Heart right ventricle (tissue), 16 donors: ENCODE measurements around the gene KTI12. TPM values are rescaled to one million over a fixed set of nuclear protein-coding genes. Genes with fewer than 3 reads are reported as not detected.
"Not testable (repeated sequence)": the region's sequence is repeated elsewhere in the genome, so short reads cannot be mapped to it uniquely, and the experiment has no call there.

Source experiments
- ATAC-seq, 8 donors: fragments of 200-7000 bp; cut with Tn5 transposase; one replicate each; pipeline ENCODE4 v1.9.1; 2020; ENCODE audit warnings: mild to moderate bottlenecking in 8 of 8, moderate library complexity in 8 of 8, moderate number of reproducible peaks in 1 of 8
- DNase-seq, 2 donors: peaks; one replicate each; pipeline ENCODE4 v3.0.0-alpha.2; 2020
- H3K27ac ChIP-seq, 10 donors: fragments of 200-600 bp; sonication (generic) in 2 of 10; one replicate each; pipeline versions ENCODE4 v1.5.0 to v1.8.0; 2020 to 2022; ENCODE audit warnings: mild to moderate bottlenecking in 3 of 10
- H3K27me3 ChIP-seq, 7 donors: fragments of 200-600 bp; one replicate each; pipeline ENCODE4 v1.8.0; 2021 to 2022; ENCODE audit warnings: mild to moderate bottlenecking in 2 of 7
- H3K36me3 ChIP-seq, 9 donors: fragments of 200-600 bp; sonication (generic) in 1 of 9; one replicate each; pipeline versions ENCODE4 v1.5.0 to v1.8.0; 2020 to 2022; ENCODE audit warnings: mild to moderate bottlenecking in 2 of 9
- H3K4me1 ChIP-seq, 9 donors: fragments of 200-600 bp; sonication (generic) in 1 of 9; one replicate each; pipeline versions ENCODE4 v1.5.0 to v1.8.0; 2020 to 2022; ENCODE audit warnings: mild to moderate bottlenecking in 4 of 9
- H3K4me3 ChIP-seq, 10 donors: fragments of 200-600 bp; sonication (generic) in 2 of 10; one replicate each; pipeline versions ENCODE4 v1.5.0 to v1.8.0; 2020 to 2022; ENCODE audit warnings: mild to moderate bottlenecking in 7 of 10, moderate library complexity in 2 of 10
- H3K9me3 ChIP-seq, 11 donors: fragments of 200-600 bp in 10 of 11; sonication (generic) in 2 of 11; one replicate each; pipeline versions ENCODE4 v1.5.0 to v1.8.0; 2013 to 2022; ENCODE audit warnings: mild to moderate bottlenecking in 2 of 11, control low read depth in 1 of 11, moderate library complexity in 1 of 11
- WGBS, 2 donors: extraction: QIAGEN DNeasy Blood & Tissue Kit; methylation state at CpG; one replicate each; pipeline ENCODE4 v1.1.7; 2013; ENCODE audit warnings: inconsistent platforms in 1 of 2; 5-methylcytosine and 5-hydroxymethylcytosine counted together
- intact Hi-C, 10 donors: fragments of 100-400 bp; cut with DNase I; formaldehyde crosslinking; loops; one replicate each; pipeline versions ENCODE4 v1.11.1 to v1.14.2; 2022
- polyA plus RNA-seq, 2 donors: library from polyadenylated mRNA; stranded (reverse); fragments of 200-250 nt; gene quantifications; one replicate each; pipeline ENCODE4 v1.2.3, GENCODE V29; 2013
- total RNA-seq, 10 donors: library from RNA; stranded (reverse); fragmentation: NEBNext Ultra II Directional in 3 of 10; extraction: Animal tissue kit (Norgen Biotek cat#: 25700) in 3 of 10; gene quantifications; one replicate each; pipeline versions ENCODE4 v1.2.1 to v1.2.4, GENCODE V29; 2021 to 2023
- TF ChIP-seq, protein P1 (sequence below), 9 donors: fragments of 200-600 bp; sonication (generic) in 2 of 9; IDR thresholded peaks; one replicate each; pipeline versions ENCODE4 v1.5.0 to v1.8.0; 2021 to 2022; ENCODE audit warnings: antibody characterized with exemption in 9 of 9, mild to moderate bottlenecking in 5 of 9, moderate library complexity in 1 of 9
- donor health status: Arrhythmogenic right ventricular cardiomyopathy.
- donor health status: ischemic (EF 13 %, LVEDD 7.1; RV severe dilation, severe dysfunction).
- donor health status: healthy with polysubstance abuse.
- donor health status: DM: no; HTN: yes; CAD: no.
- donor health status: DM: no; HTN: no; CAD: no.
- donor health status: ischemic (EF 25% LVEDD 6.9; RV normal size, moderate dysfunction).
- donor health status: ischemic (EF 25% LVEDD 5.7; RV mildly dilated, moderate dysfunction).
- donor health status: healthy.
- donor health status: DM: yes; HTN: yes; CAD: no.
- donor health status: Ischemic cardiomyopathy.
- donor health status: ischemic (EF 35%, LVEDD 5.7; RV mildly dilated, moderate dysfunction).
- donor health status: nonischemic (EF 11% LVEDD 7.7; RV severe dilation, severe dysfunction).
- donor health status: DM: yes; HTN: yes; CAD: no.
- donor health status: PGD.
- donor health status: ischemic (EF 29% LVEDD 5.4; RV normal size, mild dysfunction).
- donor health status: nonischemic (EF 23%, LVEDD 6.1; RV moderate dilation, normal function).

KTI12 gene
- total and polyA plus RNA-seq, 12 donors, result 1.9 to 7.5 (median 3.5) TPM

DNA sequence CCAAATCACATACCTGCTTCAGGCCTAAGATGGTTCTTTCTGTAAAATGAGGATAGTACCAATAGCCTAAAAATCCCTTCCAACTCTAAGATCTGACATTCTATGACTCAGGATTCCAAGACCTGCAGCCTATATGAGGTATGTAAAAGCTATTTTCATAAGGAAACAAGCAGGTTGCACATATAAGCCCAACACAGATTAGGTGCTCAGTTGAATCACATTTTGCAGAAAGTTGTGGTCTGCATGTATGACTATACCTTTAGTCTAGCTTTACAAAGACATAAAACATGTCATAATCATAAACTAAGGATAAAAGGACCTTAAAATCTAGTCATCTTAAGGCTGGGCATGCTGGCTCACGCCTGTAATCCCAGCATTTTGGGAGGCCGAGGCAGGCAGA lies 7.3 kb downstream of the KTI12 start:
- intact Hi-C loops, result no loop called here
- 95 to 98% methylated on average over 2 of the region's 2 CpGs for WGBS, 2 donors

DNA sequence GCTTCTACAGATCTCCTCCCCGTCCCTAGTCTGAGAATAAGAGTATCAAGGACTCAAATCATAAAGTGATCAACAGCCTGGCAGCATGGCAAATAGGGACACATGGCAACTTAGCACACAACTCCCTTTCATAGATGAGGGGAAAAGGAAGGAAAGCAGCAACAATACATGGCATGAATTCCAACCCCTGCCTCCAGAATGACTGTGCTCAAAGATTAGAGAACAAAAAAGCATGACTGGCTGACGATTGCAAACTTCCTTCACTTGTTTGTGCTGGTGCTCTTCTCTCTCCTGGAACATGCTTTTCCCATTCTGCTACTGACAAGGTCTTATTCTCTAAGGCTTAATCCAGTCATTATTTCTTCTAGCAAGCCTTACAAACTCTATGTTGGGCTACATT lies 11.5 kb downstream of the KTI12 start:
- DNase-seq (no peak), ATAC-seq (no peak)
- TF ChIP-seq, protein P1, sequence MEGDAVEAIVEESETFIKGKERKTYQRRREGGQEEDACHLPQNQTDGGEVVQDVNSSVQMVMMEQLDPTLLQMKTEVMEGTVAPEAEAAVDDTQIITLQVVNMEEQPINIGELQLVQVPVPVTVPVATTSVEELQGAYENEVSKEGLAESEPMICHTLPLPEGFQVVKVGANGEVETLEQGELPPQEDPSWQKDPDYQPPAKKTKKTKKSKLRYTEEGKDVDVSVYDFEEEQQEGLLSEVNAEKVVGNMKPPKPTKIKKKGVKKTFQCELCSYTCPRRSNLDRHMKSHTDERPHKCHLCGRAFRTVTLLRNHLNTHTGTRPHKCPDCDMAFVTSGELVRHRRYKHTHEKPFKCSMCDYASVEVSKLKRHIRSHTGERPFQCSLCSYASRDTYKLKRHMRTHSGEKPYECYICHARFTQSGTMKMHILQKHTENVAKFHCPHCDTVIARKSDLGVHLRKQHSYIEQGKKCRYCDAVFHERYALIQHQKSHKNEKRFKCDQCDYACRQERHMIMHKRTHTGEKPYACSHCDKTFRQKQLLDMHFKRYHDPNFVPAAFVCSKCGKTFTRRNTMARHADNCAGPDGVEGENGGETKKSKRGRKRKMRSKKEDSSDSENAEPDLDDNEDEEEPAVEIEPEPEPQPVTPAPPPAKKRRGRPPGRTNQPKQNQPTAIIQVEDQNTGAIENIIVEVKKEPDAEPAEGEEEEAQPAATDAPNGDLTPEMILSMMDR (IDR thresholded peaks at IDR 0.05), result no peak
- H3K36me3 ChIP-seq, result peaks cover 0 to 79% (median 28%) of the 10 kb centered on the region in 9 donors
- H3K27me3 ChIP-seq, result no peaks in the 10 kb centered on the region
- H3K27ac ChIP-seq, result no peak overlapping the region
- WGBS, 2 donors, result 65 to 74% methylated on average over 2 of the region's 2 CpGs
- no peaks in the 10 kb centered on the region for H3K4me1 ChIP-seq
- intact Hi-C loops, result no loop called here
- no peak overlapping the region for H3K4me3 ChIP-seq
- H3K9me3 ChIP-seq, result no peaks in the 10 kb centered on the region

More for the DNA sequence above, 7.3 kb downstream of the KTI12 start:
- ATAC-seq (no peak), DNase-seq (no peak)
- H3K4me1 ChIP-seq, result peaks cover 0 to 8% (median under 1%) of the 10 kb centered on the region in 9 donors
- TF ChIP-seq, protein P1 (IDR thresholded peaks at IDR 0.05), result no peak
- no peaks in the 10 kb centered on the region for H3K27me3 ChIP-seq
- H3K4me3 ChIP-seq, result no peak overlapping the region
- no peaks in the 10 kb centered on the region for H3K9me3 ChIP-seq
- no peak overlapping the region for H3K27ac ChIP-seq
- H3K36me3 ChIP-seq, result peaks cover 0 to 78% (median 20%) of the 10 kb centered on the region in 9 donors

DNA sequence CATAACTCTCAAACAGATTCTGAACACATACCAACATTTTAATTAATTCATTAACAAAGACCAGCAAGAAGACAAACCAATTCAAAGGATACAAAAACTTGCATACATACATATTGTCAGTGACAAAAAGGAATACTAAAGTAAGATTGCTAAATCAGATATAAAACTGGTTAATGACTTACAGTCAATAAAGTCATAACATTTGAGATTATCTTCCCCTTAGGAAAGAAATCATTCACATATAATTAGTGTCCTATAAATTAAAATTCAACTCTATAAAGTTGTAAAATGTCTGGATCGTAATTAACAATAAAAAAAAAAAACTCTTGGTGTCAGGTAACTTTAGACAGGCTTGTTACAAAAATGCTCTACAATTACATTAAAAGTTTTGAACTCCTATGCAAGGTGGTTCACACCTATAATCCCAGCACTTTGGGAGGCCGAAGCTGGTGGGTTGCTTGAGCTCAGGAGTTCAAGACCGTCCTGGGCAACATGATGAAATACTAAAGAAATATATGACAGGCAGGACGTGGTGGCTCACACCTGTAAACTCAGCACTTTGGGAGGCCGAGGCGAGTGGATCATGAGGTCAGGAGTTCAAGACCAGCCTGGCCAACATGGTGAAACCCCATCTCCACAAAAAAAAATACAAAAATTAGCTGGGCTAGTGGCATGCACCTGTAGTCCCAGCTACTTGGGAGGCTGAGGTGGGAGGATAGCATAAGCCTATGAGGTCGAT lies 25.4 kb downstream of the KTI12 start:
- no peaks in the 10 kb centered on the region for H3K36me3 ChIP-seq
- WGBS, 2 donors, result 86 to 92% methylated on average over 7 of the region's 7 CpGs
- ATAC-seq (no peak), DNase-seq (no peak)
- H3K4me3 ChIP-seq, result no peak overlapping the region
- TF ChIP-seq, protein P1 (IDR thresholded peaks at IDR 0.05), result no peak
- intact Hi-C loops, result loop anchor here in 1 of 10 donors (10.0 kb wide), 1 partner anchor 373 kb away; no protein-coding TSS in a partner anchor
- no peaks in the 10 kb centered on the region for H3K4me1 ChIP-seq
- no peak overlapping the region for H3K27ac ChIP-seq
- H3K27me3 ChIP-seq, result peaks cover 0 to 64% (median 44%) of the 10 kb centered on the region in 7 donors
- H3K9me3 ChIP-seq, result no peaks in the 10 kb centered on the region

DNA sequence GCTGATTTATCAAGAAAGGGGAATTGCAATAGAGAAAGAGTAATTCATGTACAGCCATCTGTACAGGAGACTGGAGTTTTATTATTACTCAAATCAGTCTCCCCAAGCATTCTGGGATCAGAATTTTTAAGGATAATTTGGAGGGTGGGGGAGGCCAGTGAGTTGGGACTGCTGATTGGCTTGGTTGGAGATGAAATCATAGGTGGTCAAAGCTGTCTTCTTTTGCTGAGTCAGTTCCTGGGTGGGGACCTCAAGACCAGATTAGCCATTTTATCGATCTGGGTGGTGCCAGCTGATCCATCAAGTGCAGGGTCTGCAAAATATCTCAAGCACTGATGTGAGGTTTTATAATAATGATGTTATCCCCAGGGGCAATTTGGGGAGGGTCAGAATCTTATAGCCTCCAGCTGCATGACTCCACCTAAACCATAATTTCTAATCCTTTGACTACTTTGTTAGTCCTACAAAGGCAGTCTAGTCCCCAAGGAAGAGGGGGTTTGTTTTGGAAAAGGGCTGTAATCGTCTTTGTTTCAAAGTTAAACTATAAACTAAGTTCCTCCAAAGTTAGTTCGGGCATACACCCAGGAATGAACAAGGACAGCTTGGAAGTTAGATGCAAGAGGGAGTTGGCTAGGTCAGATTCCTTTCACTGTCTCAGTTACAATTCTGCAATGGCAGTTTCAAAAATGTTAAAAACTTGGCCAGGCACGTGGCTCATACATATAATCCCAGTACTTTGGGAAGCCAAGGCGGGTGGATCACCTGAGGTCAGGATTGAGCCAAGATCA lies 26.2 kb downstream of the KTI12 start:
- H3K4me1 ChIP-seq, result no peaks in the 10 kb centered on the region
- 56 to 63% methylated on average over 5 of the region's 5 CpGs for WGBS, 2 donors
- no peaks in the 10 kb centered on the region for H3K36me3 ChIP-seq
- DNase-seq, result no peak
- H3K4me3 ChIP-seq, result no peak overlapping the region
- no peak overlapping the region for H3K27ac ChIP-seq
- no peaks in the 10 kb centered on the region for H3K9me3 ChIP-seq
- intact Hi-C loops, result loop anchor here in 1 of 10 donors (10.0 kb wide), 1 partner anchor 373 kb away; no protein-coding TSS in a partner anchor
- peaks cover 0 to 73% (median 48%) of the 10 kb centered on the region in 7 donors for H3K27me3 ChIP-seq
- ATAC-seq, result no peak
- TF ChIP-seq, protein P1 (IDR thresholded peaks at IDR 0.05), result no peak

DNA sequence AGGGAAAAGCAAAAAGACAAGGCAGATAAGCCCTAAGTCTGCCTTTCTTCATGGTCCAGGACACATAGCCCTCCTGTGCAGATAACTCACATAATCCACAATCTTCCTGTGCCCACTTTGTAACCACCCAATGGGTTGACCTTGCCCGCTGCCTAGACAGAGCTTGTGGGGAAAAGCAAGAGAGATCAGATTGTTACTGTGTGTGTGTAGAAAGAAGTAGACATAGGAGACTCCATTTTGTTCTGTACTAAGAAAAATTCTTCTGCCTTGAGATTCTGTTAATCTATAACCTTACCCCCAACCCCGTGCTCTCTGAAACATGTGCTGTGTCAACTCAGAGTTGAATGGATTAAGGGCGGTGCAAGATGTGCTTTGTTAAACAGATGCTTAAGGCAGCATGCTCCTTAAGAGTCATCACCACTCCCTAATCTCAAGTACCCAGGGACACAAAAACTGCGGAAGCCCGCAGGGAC lies 27.5 kb downstream of the KTI12 start:
- peaks cover 0 to 73% (median 48%) of the 10 kb centered on the region in 7 donors for H3K27me3 ChIP-seq
- not testable (repeated sequence) for H3K9me3 ChIP-seq, ATAC-seq

DNA sequence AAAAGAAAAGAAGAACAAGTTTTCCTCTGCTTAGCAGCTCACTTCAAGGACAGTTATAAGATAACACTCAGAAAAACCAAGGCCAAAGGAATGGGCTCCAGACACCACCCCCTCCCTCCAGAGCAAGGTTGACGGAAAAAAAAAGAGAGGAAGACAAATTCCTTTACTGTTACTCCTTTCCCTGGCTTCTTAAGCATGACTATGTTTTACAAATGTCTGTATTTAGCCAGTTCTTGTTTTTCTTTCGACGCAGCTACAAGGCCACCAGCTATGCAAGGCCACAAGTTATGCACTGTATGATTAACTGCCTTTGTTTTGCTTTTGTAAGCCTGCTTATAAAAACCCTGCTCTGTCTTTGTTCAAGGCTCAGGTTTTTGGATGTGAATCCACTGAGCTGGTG lies 28.1 kb downstream of the KTI12 start:
- 41 to 47% methylated on average over 3 of the region's 3 CpGs for WGBS, 2 donors
- not testable (repeated sequence) for H3K4me1 ChIP-seq, H3K36me3 ChIP-seq, H3K27ac ChIP-seq, H3K9me3 ChIP-seq, DNase-seq, ATAC-seq, H3K4me3 ChIP-seq
- peaks cover 0 to 73% (median 48%) of the 10 kb centered on the region in 7 donors for H3K27me3 ChIP-seq
- intact Hi-C loops, result loop anchor here in 1 of 10 donors (10.0 kb wide), 1 partner anchor 371 kb away; no protein-coding TSS in a partner anchor

More for the DNA sequence above, 27.5 kb downstream of the KTI12 start:
- not testable (repeated sequence) for DNase-seq, H3K27ac ChIP-seq, H3K4me3 ChIP-seq, H3K4me1 ChIP-seq, H3K36me3 ChIP-seq
- WGBS, 2 donors, result 32 to 42% methylated on average over 4 of the region's 5 CpGs
- intact Hi-C loops, result loop anchor here in 1 of 10 donors (10.0 kb wide), 1 partner anchor 371 kb away; no protein-coding TSS in a partner anchor
